HG03521 (cell line): ENCODE data around the gene CDH4.

Experiments
- ATAC-seq: cut with Tn5 transposase; IDR thresholded peaks from one replicate; pipeline ENCODE4 v1.9.1; 2021; ENCODE audit warnings: mild to moderate bottlenecking, moderate library complexity; ENCODE audit not compliant: unreplicated experiment

CDH4 gene

DNA sequence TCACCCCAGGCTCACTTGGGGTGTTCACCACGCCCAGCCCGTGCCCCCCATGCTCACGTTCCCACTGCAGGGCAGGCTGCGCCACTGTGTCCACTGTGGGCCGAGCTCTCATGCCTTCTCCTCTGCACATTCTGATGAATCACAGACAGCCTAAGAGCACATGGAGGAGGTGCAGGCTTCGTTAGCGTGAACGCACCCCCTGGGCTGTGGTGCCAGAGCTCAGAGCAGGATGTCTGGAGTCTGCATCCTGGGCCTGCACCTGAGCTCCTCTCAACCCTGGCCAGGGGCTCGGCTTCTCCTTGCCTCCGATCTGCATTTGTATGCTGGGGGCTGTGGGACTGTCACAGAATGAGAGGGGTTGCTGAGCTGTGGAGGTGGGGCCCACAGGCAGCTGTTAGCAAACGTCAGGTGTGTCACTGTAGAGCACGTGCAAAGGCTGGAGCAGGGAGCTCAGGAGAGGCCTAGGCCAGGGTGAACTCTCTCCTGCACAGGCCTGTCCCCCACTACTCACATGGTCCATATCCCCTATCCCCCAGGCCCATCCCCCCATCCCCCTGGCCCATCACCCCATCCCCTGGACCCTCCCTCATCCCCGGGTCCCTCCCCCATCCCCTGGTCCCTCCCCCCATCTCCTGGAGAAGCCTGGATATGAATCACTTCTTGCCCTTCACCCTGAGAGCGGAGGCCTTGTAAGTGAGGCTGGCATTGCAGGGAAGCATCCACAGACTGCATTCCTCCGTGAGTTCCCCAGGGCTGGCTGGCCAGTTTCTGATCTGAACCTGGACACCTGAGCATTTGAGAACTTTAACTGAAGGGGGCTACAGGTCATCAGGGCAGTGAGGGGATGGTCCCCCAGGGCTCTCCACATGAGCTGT lies 504.1 kb downstream of the CDH4 start:
- ATAC-seq = no peak

DNA sequence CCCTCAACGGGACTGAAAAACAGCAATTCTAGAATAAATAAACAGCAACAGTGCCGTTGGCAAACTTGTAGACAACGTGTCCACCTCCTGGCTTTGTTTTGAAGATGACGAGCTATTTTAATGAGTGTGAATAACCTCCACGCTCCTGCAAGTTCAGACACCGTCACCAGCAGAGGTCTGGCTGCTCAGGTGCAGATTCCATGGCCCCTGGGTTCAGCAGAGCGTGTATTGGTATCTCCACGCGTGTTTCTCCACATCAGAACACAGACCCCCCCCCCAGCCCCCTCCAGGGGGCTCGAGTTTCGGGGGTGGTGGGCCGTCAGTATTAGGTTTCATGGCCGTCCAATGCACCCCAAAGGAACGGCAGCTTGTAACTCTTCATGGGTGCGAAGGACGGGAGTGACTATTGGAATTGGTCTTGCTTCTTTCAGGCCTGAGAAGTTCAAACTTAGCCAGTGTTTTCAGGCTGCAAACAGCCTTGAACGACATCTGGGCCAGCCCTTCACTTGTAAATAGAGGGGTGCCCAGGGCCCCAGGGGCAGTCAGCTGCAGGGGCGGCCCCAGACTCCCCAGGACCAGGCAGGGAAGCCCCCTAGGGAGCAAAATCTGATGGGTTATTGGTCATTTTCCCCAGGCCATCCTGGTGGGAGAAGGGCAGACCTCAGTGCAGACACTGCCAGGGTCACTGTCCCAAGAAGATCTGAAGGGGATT lies 505.1 kb downstream of the CDH4 start:
- ATAC-seq = no peak

DNA sequence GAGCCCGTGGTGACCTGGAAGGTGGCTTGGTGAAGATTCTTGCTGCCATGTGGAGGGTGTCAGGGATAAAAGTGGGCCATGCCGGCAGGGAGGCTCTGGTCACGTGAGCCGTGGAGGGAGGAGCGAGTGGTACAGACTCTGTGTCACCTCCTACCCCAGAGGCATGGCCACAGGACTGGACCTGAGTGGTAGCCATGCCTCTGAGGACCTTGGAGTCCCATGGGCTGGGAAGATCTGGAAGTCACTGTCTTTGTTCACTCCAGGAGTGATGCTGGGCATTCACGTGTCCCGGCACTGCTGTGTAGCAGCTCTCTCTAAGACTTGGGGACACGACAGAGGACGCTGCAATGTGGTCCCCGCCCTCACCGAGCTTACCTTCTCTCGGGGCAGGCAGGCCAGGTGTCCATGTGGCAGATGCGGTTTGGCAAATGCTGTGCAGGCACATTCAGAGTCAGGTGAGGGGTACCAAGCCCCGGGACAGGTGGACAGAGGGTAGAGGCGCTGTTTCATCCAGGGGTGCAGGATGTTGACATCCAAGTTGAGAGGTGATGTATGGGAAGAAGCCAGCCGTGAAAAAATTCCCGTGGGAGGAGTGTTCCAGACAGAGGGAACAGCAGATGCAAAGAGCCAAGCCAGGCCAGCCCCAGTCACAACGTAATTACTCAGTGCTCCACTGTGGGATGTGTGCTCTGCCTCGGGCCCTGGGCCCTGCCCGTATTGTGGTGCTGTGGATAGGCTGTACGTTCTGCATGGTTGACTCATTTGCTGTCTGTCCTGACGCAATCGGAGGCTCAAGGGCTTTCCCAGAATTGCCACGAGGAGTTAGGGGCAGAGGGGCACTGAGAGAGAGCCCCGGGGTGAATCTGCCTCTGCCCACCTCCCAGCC lies 505.9 kb downstream of the CDH4 start:
- ATAC-seq = no peak

DNA sequence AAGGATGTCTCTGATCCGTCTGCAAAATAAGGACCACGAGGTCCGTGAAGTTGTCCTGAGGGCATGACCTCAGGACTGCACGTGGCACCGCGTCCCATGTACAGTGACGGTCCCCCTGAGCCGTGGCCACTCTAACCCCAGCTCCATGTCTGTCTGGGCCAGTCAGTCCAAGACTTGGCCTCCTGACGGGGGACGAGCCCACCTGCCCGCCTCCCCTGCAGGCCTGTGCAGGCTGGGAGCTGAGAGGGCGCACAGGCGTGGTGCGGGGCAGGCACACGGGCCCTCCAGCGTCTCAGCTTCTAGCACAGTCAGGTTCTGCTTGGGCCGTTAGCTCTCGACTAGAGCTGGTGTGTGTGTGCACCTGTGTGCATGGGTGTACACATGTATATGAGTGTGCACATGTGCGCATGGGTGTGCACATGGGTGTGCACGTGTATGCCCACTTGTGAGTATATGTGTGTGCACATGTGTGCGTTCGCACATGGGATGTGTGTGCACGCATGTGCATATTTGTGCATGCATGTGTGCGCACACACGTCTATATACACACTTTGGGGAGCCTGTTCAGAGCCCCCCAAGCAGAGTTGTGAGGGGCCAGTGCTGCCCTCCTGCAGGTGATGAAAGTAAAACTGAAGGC lies 506.6 kb downstream of the CDH4 start:
- ATAC-seq = no peak

DNA sequence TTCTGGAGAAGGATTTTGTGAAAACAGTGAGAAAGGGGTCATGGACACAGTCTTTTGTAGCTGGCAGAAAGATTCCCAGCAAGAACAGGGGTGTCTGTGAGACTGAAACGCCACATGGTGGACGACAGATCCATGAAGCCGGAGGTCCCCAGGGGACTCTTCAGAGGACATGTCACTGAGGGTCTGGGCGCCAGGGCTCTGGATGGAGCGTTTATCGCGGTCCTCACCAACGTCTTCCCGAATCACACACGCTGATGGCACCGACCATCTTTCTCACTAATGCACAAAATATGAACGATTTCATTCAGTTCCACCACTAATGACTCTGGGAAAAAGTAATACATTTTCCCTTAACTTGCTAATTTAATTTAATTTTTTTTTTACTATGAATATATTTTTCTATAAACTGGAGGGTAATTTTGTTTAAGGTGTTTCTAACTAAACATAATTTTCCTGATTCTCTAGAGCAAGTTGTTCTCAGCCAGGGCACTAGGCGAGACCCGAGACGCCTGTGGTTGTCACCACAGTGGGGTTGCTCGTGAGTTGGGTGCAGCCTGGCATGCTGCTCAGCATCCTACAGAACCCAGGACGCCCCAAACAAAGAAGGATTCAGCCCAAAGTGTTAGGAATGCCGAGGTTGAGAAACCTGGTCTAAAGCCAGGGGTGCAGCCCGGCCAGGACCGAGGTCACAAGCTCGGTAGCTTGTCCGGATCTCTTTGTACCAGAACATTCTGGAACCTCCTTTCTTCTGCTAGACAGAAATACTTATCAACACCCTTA lies 507.4 kb downstream of the CDH4 start:
- no peak for ATAC-seq

DNA sequence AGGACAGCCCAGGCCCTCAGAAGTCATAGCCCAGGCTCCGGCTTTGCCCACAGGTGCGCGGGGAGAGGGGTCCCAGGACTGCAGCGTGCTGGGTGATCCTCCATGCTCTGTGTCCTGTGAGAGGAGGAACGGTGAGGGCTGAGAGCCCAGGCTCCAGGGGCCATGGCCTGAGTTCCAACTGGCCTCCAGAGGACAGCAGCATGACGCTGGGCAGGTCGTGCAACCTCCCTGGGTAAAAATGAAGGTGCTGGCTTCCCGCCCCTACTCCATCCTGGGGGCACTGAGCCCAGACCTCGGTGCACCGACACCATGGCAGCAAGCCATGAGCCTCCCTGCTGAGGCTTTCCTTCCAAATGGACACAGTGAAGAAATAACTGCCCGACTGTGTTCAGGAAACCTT lies 508.3 kb downstream of the CDH4 start:
- ATAC-seq = no peak

DNA sequence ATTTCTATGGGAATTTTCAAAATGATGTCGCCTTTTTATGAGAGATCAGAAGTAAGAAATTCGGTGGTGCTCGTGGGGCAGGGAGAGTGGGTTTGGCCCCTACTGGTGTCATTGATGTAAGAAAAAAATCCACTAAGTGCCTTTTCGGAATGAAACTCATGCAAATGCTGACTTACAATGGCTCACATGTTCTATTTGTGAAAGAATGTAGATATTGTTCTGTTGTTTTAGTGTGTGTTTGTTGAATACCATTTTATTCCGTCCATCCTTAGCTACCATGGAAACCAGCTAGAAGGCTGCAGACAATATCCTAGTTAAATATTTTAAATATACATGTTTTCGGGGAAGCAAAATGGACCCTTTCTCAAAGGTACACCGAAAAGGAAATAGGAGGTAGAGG lies 508.7 kb downstream of the CDH4 start:
- ATAC-seq = no peak

DNA sequence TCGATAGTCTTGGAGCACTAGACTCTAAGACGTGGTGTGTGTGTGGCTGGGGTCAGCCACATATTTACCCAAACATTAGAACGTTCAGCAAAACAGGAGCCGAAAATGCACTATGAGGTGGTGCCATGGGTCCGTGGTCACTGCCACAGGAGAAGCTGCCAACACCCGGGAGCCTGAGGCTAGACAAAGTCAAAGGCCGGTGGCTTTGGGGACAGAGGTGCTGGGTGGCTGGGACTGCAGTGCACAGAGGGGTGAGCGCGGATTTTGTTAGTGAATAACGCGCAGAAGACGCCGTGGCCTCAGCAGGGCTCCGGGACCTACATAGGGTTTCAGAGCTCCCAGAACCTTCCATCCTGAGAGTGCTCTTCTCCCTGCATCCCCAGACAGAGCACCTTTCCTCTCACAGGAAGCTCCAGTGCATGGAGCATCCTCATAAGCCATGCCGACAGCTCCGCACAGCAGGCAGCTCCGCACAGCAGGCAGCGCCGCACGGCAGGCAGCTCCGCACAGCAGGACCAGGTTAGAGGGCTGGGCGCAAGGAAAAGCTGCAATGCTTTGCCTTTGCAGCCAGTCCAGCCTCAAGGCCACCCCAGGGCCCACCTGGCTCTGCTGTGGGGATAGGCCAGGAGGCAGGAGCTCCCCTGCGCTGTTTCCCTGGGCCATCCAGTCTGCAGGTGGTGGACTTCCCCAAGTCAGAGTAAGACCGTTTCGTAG lies 509.5 kb downstream of the CDH4 start:
- ATAC-seq = no peak

DNA sequence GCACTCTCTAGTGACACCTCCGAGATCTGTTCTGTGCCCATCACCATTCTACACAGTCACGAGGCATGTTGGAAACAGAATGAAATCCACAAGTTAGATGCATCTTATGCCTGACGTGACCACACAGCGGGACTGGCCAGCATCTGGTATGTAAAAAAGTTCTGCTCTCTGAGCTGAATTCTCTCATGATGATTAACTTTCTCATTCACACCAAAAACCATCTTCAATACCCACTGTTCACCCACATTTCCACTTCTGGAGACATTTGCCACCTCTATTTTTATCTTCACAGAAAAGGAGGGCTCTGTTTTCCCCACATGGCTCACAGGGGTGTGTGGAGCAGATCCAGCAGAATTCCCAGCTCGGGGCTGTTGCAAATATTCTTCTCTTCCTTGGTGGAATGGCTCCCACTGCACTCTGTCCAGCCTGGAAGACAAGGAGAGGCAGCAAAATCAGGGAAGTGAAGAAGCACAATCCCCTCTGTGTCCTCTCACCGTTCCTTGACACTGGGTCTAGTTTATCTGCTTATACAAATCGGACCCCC lies 510.2 kb downstream of the CDH4 start:
- ATAC-seq = no peak

DNA sequence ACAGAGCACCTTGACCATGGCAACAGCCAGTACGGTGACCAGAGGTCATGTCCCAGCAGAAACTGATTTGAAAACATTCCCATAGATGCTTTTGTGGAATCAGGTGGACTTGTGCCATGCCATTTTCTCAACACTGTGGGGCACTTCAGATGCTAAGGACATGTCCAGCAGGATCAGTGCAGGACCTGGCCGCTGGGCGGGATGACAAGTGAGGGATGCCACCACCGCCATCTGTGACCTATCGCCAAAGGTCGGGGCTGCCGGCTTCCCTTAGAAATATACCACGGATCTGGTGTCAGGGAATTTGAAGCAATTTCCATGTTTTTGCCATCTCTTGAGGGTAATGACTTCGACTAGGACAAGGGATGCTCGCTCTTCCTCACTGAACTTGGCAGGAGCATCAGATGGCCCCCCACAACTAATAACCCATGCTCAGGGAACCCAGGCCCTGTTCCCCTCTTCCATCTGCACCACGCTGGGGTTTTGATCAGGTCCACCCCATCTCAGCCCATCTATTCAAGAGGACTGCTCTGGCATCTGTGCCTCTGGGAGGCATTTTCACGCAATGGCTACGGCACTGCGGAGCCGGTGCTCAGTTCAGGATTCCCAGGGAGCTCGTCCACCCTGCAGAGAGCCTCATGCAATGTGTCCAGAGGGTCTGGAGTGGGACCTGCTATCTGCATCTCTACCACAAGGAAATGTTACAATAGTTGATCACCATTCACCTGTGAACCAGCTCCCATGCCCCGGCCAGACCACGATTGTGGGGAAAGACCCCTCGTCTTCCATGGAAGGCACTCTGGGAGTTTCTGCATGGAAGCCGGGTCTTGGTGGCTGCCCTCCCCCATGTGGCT lies 511.1 kb downstream of the CDH4 start:
- no peak for ATAC-seq

DNA sequence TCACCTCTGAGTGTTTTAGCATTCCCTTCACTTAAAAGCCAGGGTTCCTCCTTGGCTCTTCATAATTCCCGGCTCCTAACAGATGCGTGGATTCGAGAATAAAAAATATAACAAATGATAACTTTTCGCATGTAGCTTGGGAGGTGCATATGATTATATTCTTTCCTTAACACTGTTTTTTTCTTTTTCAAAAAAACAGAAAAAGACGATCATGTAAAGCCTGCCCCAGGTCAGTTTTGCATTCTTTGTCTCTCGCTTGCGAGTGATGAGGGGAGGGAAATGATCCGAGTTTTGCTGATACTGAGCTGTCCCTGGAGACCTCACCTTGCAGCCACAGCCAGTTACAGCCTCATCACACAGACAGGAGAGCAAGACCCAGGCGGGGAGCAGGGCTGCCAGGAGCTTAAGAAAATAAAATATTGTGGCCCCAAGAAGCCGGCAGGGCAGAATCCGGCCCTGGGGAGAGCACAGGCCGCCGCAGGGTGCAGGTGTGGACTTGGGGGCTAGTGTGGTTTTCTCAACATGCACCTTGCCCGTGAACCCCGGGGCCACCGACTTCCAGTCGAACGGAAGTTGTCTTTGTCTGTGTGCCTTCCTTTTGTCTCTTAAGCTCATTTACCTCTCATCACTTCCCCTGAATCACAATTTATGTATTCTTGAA lies 511.8 kb downstream of the CDH4 start:
- ATAC-seq = no peak

DNA sequence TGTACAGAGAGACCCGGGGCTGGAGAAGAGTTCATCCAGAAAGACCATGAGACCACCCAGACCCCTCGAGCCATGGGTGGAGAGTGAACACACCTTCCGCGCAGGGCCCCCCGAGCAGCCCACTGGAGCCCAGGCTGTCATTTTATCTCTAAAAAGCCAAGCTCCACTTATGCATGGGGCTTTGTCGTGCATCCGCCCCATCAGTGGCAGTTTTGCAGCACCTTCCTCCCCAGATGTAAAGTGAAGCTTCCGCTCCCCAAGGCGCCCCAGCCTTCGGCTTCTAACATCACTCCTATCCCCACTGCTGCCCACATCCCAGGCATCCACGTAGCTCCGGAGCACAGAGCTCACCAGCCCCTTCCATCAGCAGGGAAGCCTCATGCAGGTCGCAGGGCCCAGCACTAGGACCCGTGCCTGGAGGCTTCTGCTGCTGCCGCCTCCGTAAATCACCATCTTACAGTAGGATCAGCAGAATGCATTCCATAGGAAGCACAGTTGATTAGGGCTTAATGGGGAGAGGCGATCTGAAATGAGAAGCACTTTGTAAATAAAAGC lies 512.5 kb downstream of the CDH4 start:
- no peak for ATAC-seq

DNA sequence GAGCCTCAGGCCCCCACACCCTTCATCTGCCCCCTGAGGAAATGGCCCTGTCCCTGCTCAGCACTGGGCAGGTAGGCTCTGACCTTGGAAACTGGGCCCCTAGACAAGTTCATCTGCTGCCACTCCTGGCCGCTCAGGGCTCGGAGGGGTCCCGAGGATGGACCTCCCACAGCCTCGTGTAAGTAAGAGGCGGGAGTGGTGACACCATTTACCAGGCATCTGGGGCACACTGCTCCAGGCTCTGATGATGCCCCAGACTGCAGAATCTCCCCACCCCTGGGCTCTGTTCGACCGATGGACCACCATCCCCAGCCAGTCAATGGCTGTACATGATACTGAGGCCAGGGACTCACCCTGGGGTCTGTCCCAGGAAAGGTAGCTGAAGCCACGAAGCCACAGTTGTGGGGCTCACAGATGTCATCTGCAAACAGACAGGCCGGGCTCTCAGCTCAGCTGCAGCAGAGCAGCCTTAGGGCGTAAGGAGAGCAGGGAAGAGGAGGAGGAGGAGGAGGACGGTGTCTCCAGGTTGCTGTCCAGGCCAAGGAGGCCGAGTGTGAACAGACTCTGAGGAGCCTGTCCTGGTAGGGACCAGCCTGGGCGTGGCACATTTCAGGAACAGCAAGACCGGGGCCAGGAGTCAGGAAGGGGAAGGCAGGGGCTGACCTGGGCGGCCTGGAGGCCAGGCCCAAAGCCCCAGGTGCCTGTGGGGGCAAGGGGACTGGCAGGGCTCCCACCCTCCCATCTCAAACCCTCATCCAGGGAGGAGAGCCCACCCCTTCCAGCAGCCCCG lies 513.2 kb downstream of the CDH4 start:
- no peak for ATAC-seq

DNA sequence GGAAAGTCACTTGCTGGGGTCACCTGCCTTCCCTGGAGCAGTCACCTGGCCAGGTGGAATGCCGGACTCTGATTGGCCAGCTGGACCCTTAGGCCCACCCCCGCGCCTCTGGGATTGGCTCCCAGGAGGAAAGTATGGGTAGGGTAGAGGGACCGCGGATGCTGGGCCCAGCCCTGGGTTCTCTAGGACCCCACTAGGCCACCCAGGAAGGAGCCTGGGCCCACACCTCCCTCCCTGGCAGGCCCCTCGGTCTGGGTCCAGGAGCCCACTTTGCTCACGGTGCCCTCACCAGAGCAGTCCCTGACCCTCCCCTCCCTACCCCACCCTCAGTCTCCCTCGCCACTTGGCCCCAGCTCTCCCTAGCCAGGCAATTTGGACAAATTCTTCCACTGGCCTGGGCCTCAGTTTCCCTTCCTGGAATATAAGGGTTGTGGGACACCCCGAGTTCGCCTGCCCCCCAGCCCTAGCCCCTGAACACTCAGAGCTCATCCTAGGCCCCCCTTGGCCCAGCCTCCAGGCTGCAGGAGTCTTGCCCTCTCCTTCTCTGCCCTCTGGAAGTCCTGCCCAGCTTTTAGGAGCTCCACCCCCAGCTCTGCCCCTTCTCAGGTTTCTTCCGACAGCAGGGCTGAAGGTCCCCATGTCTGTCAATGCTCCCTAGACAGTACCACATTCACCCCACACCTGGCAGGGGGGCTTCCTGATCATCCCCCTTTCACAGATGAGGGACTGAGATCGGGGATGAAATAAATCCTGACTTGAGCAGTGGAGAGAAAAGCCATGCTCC lies 514.0 kb downstream of the CDH4 start:
- no peak for ATAC-seq

DNA sequence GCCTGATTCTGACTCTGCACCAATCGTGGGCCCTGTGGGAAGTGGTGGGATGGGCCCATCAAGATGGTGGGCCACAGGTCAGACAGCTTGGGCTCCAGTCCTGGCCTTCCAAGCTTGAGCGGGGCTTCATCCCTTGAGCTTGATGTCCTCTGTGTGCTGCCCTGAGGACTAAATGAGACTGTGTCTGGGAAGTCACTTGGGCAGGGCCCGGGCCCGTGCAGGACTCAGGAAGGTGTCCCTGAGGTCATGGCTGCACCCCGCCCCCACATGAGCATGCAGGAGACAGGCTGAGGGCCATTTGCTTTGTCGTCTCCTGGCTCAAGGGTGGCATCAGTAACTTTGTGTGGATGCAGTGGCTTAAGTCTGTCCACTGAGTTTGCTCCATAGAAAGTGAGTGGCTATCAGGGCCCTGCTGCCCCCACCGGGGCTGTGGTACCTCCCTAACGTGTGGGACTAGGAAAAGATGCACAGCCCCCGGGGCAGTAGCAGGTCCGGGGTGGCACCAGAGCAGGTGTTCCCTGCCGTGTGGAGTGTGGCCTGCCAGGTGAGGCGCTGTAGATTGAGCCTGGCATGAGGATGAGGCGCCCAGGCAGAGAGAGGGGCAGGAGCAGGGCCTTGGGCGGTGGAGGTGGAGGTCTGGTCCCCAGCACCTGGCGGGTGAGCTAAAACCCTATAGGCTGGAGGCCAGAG lies 515.0 kb downstream of the CDH4 start:
- ATAC-seq = no peak
